IPS DF 19.7 (cell line): ENCODE data around the gene ATXN7.

Experiments
- DNase-seq: peaks from one replicate; pipeline ENCODE4 v3.0.0-alpha.2; 2013; ENCODE audit warnings: low read depth, low spot score

ATXN7 gene

DNA sequence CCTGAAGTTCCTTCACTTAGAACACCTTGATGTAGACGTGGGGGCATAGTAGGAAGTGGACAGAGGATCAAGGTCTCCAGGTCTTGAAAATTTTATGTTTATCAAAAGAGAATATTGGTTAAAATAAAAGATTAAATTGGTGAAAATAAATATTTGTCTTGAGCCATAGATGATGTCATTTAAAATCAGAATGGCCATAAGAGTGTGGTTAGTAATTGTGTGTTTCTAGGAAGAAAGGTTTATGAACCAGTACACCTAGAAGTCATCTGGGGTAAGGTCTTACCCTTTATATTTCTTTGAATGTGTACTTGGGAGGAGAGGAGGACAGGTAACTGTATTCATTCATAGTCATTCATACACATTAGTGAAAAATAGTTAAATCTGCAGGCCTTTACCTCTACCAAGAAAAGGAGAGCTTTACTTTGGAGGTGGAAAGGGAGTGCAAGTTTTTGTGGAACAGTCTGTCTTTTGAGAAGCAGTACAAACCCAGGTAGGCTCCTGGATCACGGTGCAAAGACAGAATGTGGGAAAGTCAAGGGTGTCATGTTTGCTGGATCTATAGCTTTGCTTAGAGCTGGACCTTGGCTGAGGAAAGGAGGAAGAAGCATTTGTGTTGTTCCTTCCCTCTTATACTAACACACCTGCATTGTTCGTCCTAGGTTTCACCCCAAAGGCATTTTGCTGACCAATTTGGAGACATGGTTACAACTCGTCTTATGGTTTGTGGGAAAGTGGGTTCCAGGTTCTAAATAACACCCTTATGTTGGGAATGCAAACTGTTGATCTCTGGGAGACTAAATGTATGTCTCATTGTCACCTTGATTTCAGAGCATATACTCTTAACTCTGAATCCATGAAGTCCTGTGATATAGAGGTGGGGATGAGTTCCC is 42.3 kb downstream of the ATXN7 start:
- DNase-seq = no peak

DNA sequence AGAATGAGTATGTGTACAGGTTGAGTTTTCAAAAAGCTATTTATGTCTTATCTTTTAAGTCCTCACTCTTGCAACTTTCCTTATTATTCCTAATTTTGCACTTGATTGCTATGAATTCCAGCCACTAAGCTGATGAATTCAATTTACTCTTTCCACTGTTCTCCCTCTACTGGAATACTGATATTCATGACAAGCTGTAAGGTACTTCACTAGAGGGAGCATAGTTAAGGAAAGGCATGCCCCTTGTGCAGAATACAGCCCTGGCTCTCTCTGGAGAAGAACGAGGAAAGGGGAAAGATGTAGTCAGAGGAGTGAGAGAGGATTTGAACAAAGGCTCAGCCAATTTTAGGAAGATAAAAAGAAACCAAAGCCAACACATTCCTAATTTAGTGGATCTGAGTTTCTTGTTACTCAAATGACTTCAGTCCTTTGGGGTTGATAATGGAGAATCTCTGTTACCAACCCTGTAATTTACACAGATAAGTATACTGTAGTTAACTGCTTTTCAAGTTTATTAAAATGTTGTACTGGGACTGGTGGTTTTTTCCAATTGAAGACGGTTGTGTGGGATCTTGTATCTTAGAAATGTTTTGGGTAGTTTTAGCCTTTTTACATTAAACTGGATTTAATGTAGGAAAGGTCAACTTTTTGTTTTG is 44.5 kb downstream of the ATXN7 start:
- DNase-seq = no peak

DNA sequence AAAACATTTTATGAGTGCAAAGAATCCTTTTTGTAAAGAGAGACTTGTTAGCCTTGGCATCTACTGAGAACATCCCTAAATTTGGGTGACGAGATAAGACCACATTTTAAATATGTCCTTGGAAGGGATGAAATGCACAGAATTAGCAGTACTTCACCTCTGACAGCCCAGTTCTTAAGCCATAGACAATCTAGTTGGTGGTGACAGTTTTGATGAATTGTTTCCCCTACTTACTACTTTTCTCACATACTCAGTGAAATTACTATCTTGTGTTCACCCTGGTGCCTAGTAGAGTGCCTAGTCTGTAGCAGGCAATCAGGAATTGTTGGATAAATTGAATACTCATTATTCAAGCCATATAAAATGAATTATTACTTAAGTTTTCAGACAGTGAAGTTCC is 45.1 kb downstream of the ATXN7 start:
- DNase-seq = no peak

DNA sequence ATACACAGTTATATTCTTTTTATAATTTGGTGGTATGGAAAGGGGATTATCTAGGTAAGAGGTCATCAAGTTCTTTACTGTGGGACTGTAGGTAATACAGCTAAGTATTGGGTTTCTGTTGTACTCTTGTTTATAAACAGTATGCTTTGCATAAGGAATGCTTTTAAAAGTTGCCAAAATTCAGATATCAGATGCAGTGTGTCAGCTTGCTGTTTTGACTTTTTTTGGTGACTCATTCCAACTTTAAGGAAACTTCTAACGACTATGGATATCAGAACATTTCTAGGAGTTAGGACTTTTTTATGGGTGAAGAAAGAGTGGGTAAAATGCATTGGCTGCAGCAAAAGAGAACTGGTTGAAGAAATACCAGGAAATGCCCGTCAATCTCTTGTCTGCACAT is 45.8 kb downstream of the ATXN7 start:
- DNase-seq = no peak

DNA sequence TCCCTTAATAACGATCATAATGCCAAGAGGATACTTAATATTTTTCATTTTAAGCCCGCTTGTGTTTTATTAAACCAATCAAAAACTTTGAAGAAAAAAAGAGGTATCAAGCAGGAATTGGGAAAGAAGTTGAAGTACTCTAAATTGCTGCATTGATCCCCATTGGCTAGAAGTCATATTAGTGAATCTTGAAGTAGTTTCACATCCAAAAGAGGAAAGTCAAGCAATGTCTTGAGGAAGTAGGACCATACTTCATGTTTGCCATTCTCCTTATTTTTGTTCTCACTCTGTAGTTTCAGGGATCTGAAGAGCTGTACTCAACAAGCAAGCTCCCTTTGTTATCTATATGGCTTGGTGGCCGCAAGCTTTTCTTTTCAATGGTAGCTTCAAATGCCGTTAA is 46.3 kb downstream of the ATXN7 start:
- no peak for DNase-seq

GRCh38 chr3:63910891-63911290 is 47.2 kb downstream of the ATXN7 start:
- DNase-seq = no peak

GRCh38 chr3:63911509-63911872 is 47.8 kb downstream of the ATXN7 start:
- no peak for DNase-seq

DNA sequence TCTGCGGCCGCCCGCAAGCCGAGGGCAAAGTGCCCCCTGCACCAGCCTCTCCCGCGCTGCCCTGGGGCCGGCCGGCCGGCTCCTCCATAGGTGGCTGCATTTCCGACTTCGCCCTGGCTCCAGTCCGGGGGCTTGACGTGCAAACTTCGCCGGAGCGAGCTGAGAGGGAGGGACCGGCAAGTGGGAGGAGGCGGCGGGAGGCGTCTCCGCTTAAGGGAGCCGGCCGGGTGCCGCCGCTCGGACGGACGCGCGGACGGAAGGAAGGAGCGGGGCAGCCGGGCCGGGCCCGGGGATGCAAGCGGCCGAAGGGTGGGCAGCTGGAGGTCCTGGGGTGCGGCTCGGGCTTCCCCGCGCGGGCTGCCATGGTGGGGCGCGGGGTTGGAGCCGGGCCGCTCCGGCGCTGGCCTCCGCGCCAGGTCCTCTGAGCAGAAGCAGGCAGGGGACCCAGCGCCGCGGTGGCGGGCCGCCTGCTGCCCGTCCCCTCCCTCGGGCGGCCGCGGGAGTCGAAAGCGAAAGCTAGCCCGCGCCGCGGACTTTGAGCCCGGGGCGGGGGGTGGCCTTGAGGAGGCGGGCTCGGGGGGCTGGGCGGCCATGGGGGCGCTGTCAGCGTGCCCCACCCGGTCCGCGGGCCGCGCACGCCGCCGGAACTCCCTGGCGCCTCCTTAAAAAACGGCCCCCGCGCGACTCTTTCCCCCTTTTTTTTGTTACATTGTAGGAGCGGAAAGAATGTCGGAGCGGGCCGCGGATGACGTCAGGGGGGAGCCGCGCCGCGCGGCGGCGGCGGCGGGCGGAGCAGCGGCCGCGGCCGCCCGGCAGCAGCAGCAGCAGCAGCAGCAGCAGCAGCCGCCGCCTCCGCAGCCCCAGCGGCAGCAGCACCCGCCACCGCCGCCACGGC is 48.5 kb downstream of the ATXN7 start, which contains the start of gene SCAANT1:
Gene SCAANT1, minus strand, starts transcription at position 511 of the 895 bp plus-strand sequence.
- no peak for DNase-seq

GRCh38 chr3:63912768-63913588 is 49.3 kb downstream of the ATXN7 start:
- DNase-seq = no peak

DNA sequence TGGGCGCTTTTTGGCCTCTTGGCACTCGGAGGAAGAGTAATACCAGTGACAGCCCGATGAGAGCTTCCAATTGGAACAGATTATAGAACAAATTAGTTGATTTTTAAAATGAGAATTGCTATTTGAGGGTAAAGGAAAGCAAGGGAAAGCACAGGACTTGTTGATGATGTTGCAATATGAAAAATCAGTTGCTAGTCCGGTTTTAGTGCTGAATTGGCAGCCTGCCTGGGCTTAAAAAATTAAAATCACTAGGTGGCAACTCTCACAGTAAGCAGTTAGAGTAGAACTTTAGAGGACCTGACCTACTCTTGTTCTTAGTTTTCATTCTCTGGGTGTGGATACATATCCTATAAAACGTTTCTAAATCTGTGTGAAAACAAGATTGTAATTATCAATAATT is 50.6 kb downstream of the ATXN7 start:
- DNase-seq = no peak

DNA sequence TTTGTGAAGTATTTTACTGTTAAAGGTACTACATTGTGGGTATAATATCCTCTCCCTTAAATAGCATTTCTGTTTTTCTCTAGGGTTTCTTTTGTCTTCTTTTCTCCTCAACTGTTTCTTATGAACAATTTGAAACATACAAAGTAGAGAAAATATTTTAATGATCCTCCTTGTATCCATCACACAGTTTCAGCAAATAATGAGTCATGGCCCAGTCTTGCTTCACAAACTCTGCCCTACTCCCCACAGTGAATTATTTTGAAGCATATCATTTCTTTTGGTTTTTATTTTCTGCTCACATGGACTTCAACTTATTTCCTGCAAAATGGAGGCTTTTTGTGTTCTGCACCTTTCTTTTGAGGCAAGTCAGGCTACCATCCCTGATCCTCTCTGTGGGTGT is 54.7 kb downstream of the ATXN7 start:
- DNase-seq = no peak

- DNase-seq = no peak
Measured at GRCh38 chr3:63920001-63920400, 56.3 kb downstream of the ATXN7 start.

DNA sequence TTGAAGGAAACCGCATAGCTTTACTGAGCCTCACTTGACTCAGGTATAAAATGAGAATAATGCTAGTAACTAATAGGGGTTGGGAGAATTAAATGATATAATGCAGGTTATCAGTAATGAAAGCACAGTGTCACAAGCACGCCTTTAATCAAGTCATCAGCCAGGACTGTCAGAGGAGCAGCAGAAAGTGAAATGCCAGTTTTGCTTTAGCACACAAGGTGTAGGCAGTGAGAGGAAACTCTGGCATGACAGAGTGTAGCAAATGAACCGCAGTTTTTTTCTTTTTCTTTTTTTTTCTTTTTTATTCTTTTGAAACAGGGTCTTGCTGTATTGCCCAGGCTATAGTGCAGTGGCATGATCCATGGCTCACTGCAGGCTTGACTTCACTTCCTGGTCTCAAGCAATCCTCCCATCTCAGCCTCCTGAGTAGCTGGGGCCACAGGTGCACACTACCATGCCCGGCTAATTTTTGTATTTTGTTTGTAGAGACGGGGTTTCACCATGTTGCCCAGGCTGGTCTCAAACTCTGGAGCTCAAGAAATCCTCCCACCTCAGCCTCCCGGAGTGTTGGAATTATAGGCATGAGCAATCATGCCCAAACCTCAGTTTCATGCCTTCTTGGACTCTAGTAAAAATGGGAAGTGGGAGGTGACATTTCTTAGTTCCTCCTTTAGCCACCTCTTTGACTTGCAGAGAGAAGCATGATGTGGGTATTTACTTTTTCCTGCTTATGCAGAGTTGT is 58.2 kb downstream of the ATXN7 start:
- DNase-seq = no peak

- DNase-seq = no peak
Measured at GRCh38 chr3:63922491-63923199, 59.0 kb downstream of the ATXN7 start.

- DNase-seq = no peak
Measured at GRCh38 chr3:63926309-63926708, 62.6 kb downstream of the ATXN7 start.

GRCh38 chr3:63927422-63928280 is 64.0 kb downstream of the ATXN7 start:
- DNase-seq = no peak

DNA sequence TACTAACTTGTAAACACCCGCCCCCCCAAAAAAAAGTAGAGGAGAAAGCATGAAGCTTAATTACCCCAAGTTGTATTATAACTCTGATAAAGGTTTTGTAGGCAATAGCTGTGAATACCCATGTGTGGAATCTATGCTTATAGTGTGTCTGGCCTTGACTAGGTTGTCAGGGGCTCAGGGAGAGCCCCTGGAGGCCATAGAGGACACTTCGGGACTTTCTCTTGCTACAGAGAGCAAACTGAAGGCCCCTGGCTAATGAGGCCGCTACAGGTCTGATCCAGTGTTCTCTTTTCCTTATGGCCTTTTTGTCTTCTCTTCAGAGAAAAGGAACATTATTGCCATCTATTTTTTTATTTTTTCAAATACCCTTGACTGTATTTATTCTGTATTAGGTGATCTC is 67.6 kb downstream of the ATXN7 start:
- DNase-seq = no peak

DNA sequence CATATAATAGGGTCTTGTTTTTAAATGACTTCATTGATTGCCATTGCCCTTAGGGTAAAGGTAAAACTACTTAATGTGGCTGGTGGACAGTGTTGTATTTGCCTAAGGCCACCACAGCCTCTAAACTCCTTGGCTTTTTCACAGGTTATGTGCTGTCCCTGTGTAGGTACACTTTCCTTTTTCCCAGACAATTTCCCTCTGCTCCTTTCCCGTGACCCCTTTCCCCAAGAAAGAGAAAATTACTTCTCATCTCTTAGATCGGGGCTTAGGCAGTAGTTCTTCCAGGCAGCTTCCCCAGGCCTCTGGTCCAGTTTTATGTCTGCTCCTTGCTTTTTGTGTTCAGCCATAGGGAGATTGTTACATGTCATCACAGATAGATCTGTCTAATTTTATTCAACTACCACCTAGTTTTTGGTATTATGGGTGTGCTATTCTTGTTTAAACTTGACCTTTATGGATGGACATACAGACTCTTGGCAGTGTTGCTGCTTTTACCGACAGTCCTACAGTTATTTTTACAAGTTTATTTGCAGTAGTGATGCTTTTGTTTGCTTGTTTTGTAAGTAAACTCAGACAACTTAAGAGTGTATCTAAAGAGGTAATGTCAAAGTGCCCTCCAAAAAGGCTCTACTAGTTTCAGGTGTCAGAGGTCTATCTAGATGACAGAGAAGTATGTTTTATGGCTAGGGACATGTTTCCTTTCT is 69.0 kb downstream of the ATXN7 start:
- no peak for DNase-seq
